Cardiac fibroblast (primary cell): ENCODE data around the gene UQCC3.
A peak's percentile ranks its signal among the peaks of the same experiment; 100 is the strongest.

Source experiments
- DNase-seq, 2 donors: peaks; one replicate each; pipeline versions ENCODE4 v3.0.0 to v3.0.0-alpha.2; 2010; ENCODE audit warnings: low read depth in 2 of 2
- H3K4me3 ChIP-seq, 2 donors: replicated peaks in 1 of 2; 1 replicate in 1 of 2; 2 replicates in 1 of 2; pipeline ENCODE4 v1.5.1; 2011; ENCODE audit warnings: low read depth in 2 of 2, low read length in 2 of 2, mild to moderate bottlenecking in 2 of 2, moderate library complexity in 1 of 2
- TF ChIP-seq, protein P1 (sequence below): IDR thresholded peaks from one replicate; pipeline ENCODE4 v1.5.1; 2011; ENCODE audit warnings: low read depth, mild to moderate bottlenecking, low read length, inconsistent platforms

The UQCC3 gene

DNA sequence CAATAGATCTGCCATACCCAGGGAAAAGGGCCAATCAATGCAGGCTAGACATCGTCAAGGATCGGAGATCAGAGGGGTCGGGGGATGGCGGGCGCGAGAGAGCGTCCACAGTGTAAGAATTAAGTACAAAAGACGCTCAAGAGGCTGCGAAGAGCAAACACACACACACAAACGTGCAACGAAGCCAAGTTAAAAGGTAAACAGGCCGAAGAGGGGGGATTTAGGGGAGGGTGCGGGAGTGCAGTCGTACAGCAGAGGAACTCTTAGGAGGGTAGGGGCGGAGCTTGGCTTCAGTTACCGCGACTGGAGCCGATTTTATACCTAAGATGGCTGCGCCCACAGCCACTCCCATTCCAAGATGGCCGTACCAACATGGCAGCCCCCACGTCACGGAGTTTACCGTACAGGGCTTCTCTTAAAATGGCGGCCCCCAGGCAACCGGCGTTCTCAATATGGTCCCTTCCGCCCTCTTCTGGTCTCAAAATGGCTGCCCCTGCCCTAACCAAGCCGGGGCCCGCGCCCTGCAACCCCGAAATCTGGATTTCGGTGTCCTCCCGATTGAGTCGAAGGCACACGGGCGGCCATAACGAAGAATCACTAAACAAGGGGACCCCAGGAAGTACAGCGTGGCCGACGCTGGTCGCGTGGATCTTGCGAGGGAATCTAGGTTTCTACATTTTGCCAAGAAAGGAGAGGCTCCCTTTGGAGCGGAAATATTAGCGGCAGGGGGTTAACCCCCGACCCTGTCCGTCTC, 38.0 kb downstream of the UQCC3 start:
- DNase-seq, result peak; percentile 99
- peak overlapping the region; percentile 50 to 51 for H3K4me3 ChIP-seq
- TF ChIP-seq, protein P1, sequence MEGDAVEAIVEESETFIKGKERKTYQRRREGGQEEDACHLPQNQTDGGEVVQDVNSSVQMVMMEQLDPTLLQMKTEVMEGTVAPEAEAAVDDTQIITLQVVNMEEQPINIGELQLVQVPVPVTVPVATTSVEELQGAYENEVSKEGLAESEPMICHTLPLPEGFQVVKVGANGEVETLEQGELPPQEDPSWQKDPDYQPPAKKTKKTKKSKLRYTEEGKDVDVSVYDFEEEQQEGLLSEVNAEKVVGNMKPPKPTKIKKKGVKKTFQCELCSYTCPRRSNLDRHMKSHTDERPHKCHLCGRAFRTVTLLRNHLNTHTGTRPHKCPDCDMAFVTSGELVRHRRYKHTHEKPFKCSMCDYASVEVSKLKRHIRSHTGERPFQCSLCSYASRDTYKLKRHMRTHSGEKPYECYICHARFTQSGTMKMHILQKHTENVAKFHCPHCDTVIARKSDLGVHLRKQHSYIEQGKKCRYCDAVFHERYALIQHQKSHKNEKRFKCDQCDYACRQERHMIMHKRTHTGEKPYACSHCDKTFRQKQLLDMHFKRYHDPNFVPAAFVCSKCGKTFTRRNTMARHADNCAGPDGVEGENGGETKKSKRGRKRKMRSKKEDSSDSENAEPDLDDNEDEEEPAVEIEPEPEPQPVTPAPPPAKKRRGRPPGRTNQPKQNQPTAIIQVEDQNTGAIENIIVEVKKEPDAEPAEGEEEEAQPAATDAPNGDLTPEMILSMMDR, result no peak

DNA sequence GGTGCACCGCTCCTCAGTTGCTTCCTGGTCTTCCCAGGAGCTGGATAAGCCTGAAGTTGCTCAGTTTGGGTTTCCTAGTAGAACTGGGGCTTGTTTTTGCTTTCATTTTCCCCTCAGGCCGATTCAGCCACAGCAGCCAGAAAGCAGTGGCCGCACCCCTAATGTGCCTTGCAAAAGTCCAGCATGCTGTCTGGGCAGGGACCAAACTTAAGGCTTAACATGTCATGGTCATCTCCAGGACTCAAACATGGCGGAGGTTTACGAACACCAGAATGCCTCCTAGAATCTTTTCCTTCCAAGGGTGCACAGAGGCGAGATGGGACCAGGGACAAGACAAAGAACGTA, 38.5 kb downstream of the UQCC3 start:
- TF ChIP-seq, protein P1, result no peak
- peak; percentile 46 to 48 for DNase-seq
- peak overlapping the region; percentile 37 to 47 for H3K4me3 ChIP-seq

DNA sequence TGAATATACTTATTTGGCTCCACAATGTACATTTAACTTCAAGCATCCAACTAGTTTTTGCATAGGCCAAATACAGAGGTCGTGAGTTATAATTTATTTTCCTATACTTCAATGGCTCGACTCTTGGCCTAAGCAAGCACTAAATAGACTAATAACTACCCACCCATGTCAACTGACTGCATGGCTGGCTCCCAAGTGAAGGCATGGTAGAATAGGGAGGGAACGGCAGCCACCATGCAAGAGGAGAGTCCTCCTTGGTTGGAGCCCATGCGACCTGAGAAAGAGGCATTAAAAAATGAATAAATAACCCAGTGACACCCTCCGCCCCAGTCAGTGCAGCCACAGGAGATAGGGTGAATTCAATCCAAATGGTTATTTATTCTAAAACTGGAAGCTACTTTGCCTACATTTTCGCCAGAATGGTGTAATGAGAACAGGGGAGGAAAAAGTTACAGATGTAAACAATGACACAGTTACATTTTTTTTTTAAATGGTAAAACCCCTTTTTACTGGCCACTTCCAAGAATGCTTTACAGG, 40.9 kb downstream of the UQCC3 start:
- no peak overlapping the region for H3K4me3 ChIP-seq
- DNase-seq, result no peak
- TF ChIP-seq, protein P1, result no peak

DNA sequence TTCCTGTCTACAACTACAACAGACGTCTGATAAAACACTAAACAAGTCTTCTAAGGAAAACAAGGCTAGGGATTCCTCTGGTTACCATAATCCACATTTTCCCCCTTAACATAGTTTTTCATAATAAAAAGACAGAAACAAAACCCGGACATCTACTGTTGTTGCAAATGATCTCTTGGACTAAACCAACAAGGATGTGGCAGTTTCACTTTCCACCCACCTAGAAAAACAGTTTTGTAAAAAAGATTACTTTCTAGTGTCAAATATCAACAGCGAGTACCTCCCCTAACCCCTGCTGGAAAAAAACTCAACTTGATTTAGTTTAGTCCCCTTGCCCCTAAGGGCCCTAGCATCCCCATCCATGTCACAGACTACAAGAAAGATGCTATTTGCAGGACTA, 41.4 kb downstream of the UQCC3 start:
- TF ChIP-seq, protein P1, result no peak
- no peak for DNase-seq
- H3K4me3 ChIP-seq, result no peak overlapping the region

DNA sequence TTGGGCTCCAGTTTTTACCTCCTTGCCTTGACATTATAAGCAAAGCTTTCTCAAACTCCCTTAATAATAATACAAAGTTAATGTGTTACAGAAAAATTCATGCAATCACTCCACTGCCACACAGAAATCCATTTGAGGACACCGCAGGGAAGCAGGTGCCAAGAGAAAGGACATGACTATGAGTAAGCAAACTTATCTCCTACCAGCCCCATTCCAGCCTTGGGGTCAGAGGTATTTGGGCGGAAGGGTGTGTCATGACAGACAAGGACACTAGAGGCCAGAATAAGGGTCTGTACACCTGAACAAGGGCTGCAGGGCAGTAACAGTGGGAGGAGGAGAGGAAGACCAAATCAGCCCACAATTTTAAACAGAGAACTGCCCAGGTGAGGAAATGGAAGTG, 41.9 kb downstream of the UQCC3 start:
- TF ChIP-seq, protein P1, result no peak
- H3K4me3 ChIP-seq, result no peak overlapping the region
- DNase-seq, result no peak

DNA sequence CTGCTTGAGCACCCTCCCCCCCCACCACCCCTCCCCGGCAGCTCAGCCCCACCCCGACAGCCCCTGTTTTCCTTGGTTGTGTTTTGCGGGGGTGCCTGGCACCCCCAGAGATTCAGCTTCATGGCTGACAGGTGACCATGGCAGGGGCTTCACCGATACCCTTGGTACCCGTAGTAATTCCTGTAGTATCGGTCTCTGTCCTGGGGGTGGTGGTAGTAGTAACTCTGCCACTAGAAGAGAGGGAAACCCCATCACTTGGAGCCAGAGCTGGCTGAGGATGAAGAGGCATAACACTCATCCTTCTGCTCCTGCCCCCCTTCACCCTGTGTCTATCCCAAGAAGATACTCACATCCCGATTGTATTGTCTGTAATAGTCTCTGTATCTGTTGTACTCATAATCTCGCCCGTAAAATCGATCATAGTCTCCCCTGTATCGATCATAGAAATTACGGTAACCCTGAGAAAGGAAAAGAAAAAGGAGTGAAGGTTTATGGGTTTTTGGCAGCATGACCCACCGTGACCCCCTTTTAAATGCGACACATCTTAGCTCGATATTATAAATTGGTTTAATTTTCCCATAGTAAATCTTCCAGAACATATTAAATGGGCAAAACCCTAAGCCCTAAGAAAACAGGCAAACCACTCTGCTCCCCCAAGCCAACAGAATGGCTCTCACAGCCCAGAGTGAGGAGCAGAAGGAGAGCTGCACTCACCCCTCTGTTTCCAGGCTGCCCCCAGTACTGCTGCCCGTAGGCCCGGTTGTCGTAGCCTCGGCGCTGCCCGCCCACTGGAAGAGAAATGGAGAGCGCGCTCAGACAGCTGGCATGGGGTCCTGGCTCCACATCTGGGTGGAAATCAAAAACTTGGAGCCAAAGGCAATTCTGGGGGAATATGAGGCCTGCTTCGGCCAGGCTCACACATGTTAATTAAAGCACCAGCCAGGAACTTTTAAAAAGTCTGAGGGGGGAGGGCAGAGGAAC, 44.0 kb downstream of the UQCC3 start:
- H3K4me3 ChIP-seq, result no peak overlapping the region
- TF ChIP-seq, protein P1, result no peak
- DNase-seq, result no peak
